Endothelial cell of umbilical vein (primary cell): Measurements from ENCODE around the gene LONP2. TPM values are rescaled to one million over a fixed set of nuclear protein-coding genes. Genes with fewer than 3 reads are reported as not detected.

ENCODE experiments used
- BruUV-seq: library from RNA; stranded (reverse); fragments of 400-500 nt; replicated peaks from 2 replicates; lab custom pipeline; 2021; lab: Mats Ljungman, UMichigan
- CTCF ChIA-PET: fragments of 300-600, 350-600 bp; sonication (Branson Sonifier 250); formaldehyde crosslinking; loops from one replicate; lab custom pipeline; 2021; ENCODE audit warnings: antibody characterized with exemption, inconsistent platforms; lab: Charles Lee
- POLR2A ChIA-PET: fragments of 300-600, 350-600 bp; sonication (Branson Sonifier 250); formaldehyde crosslinking; loops from one replicate; lab custom pipeline; 2021; ENCODE audit warnings: antibody characterized with exemption, inconsistent platforms; lab: Charles Lee
- DNase-seq: peaks from one replicate; pipeline ENCODE4 v3.0.0-alpha.2; 2011; ENCODE audit warnings: low read depth, low spot score
- FAIRE-seq: peaks from 2 replicates; lab custom pipeline; 2011; peaks lifted over from hg19 to GRCh38; lab: Jason Lieb, UNC
- H2AFZ ChIP-seq: 2 replicates; pipeline ENCODE4 v1.6.0; 2012; ENCODE audit warnings: low read depth, low read length, control low read depth, inconsistent platforms
- H3K27ac ChIP-seq: 2 replicates; pipeline ENCODE4 v1.5.1; 2011; ENCODE audit warnings: low read depth, mild to moderate bottlenecking, control low read depth, low read length, moderate library complexity; ENCODE audit not compliant: insufficient read depth
- H3K27me3 ChIP-seq, 2 experiments: 2 replicates each; pipeline versions ENCODE4 v1.6.0 to v1.6.1; 2011; ENCODE audit warnings: low read length in 2 of 2, mixed read lengths in 1 of 2; ENCODE audit not compliant: control insufficient read depth in 2 of 2, insufficient read depth in 2 of 2
- H3K36me3 ChIP-seq, 2 experiments: 2 replicates in 1 of 2; 3 replicates in 1 of 2; pipeline ENCODE4 v1.5.1; 2011; ENCODE audit warnings: low read length in 2 of 2, mild to moderate bottlenecking in 1 of 2, moderate library complexity in 1 of 2; ENCODE audit not compliant: control insufficient read depth in 2 of 2, insufficient read depth in 2 of 2; ENCODE audit errors: extremely low read depth in 1 of 2
- H3K4me1 ChIP-seq: 3 replicates; pipeline ENCODE4 v1.5.1; 2011; ENCODE audit warnings: mild to moderate bottlenecking, low read length; ENCODE audit not compliant: control insufficient read depth, insufficient read depth; ENCODE audit errors: extremely low read depth
- H3K4me2 ChIP-seq: 2 replicates; pipeline ENCODE4 v1.6.1; 2011; ENCODE audit warnings: low read length, control low read depth, mixed read lengths; ENCODE audit not compliant: insufficient read depth
- H3K4me3 ChIP-seq, 3 experiments: fragments of 200-600 bp in 1 of 3; sonication (generic), shearing (Covaris generic) in 1 of 3; replicated peaks in 1 of 3; 2 replicates each; pipeline ENCODE4 v1.5.1; 2011 to 2016; ENCODE audit warnings: control low read depth in 3 of 3, low read length in 3 of 3, mild to moderate bottlenecking in 2 of 3, inconsistent platforms in 1 of 3, low read depth in 1 of 3, moderate library complexity in 1 of 3; ENCODE audit not compliant: insufficient read depth in 1 of 3
- H3K79me2 ChIP-seq: 2 replicates; pipeline ENCODE4 v1.6.0; 2012; ENCODE audit warnings: low read length, inconsistent platforms; ENCODE audit not compliant: control insufficient read depth, insufficient read depth
- H3K9ac ChIP-seq: replicated peaks from 2 replicates; pipeline ENCODE3; 2011; ENCODE audit warnings: low read length, control low read depth; ENCODE audit not compliant: insufficient read depth; ENCODE audit errors: extremely low read depth
- H3K9me1 ChIP-seq: replicated peaks from 3 replicates; pipeline ENCODE4 v1.6.0; 2011; ENCODE audit warnings: mild to moderate bottlenecking, low read length; ENCODE audit not compliant: control insufficient read depth, insufficient read depth; ENCODE audit errors: extremely low read depth
- H3K9me3 ChIP-seq: replicated peaks from 2 replicates; pipeline ENCODE4 v1.5.1; 2012; ENCODE audit warnings: low read length, inconsistent platforms; ENCODE audit not compliant: control insufficient read depth, insufficient read depth
- H4K20me1 ChIP-seq: replicated peaks from 2 replicates; pipeline ENCODE3; 2011; ENCODE audit warnings: mild to moderate bottlenecking, low read length; ENCODE audit not compliant: control insufficient read depth, insufficient read depth; ENCODE audit errors: extremely low read depth
- EZH2 ChIP-seq: IDR thresholded peaks from 2 replicates; pipeline ENCODE4 v1.6.1; 2012; ENCODE audit warnings: borderline replicate concordance, low read depth, mild to moderate bottlenecking, moderate library complexity, low read length, inconsistent platforms; ENCODE audit not compliant: severe bottlenecking
- FOS ChIP-seq: IDR thresholded peaks from 2 replicates; pipeline ENCODE4 v1.6.1; 2011; ENCODE audit warnings: mild to moderate bottlenecking, low read length, moderate library complexity, borderline replicate concordance; ENCODE audit not compliant: insufficient read depth
- GATA2 ChIP-seq: IDR thresholded peaks from 2 replicates; pipeline ENCODE4 v1.7.0; 2011; ENCODE audit warnings: low read depth, mild to moderate bottlenecking, moderate library complexity, mixed read lengths, low read length; ENCODE audit not compliant: insufficient read length, insufficient read depth
- JUN ChIP-seq: IDR thresholded peaks from 2 replicates; pipeline ENCODE4 v1.6.1; 2011; ENCODE audit warnings: borderline replicate concordance, low read depth; ENCODE audit not compliant: insufficient read length, insufficient read depth
- MYC ChIP-seq: IDR thresholded peaks from one replicate; pipeline ENCODE4 v1.6.1; 2011; ENCODE audit warnings: mild to moderate bottlenecking, low read depth, low read length
- POLR2A ChIP-seq: IDR thresholded peaks from 2 replicates; pipeline ENCODE4 v1.6.1; 2012; ENCODE audit warnings: low read depth, mild to moderate bottlenecking, control low read depth, low read length
- POLR2AphosphoS5 ChIP-seq: IDR thresholded peaks from 2 replicates; pipeline ENCODE4 v1.6.1; 2012; ENCODE audit warnings: low read depth, mild to moderate bottlenecking, control low read depth, low read length, moderate library complexity; ENCODE audit not compliant: insufficient read depth
- dilution Hi-C: fragments of 300-500 bp; cut with MboI; formaldehyde crosslinking; loops from one replicate; pipeline ENCODE4 v1.15.0; 2019; ENCODE audit warnings: low sequenced_read_pairs; ENCODE audit not compliant: extremely low pct_ligation_motif_present
- intact Hi-C: fragments of 100-400 bp; cut with micrococcal nuclease; formaldehyde crosslinking; loops from one replicate; pipeline ENCODE4 v1.10.0; 2022
- polyA plus RNA-seq, 4 experiments: library from polyadenylated mRNA; depleted of rRNA in 3 of 4; stranded (reverse) in 3 of 4; unstranded in 1 of 4; fragments of >200 nt; gene quantifications; 2 replicates each; pipeline versions ENCODE4 v1.2.1 to v1.2.3, GENCODE V29; 2011 to 2012; ENCODE audit warnings: missing spikeins in 1 of 4
- total RNA-seq: library from RNA; stranded (reverse); gene quantifications from 2 replicates; pipeline ENCODE4 v1.2.3, GENCODE V29; 2021
- TF ChIP-seq, protein P1 (sequence below), 2 donors: IDR thresholded peaks; 1 replicate in 1 of 2; 2 replicates in 1 of 2; pipeline ENCODE4 v1.5.1; 2011; ENCODE audit warnings: low read length in 2 of 2, mild to moderate bottlenecking in 2 of 2, moderate library complexity in 2 of 2, control low read depth in 1 of 2, inconsistent platforms in 1 of 2, low read depth in 1 of 2; ENCODE audit not compliant: insufficient read depth in 1 of 2; ENCODE audit errors: extremely low read depth in 1 of 2
- TF ChIP-seq, protein P2 (sequence below): IDR thresholded peaks from 2 replicates; pipeline ENCODE4 v1.6.1; 2011; ENCODE audit not compliant: insufficient read depth, insufficient read length

Gene LONP2
- total and polyA plus RNA-seq, 2 donors (not counting 3 experiments of a cell fraction or from before 2014, with no cell fraction given), result 13.5 to 38.4 TPM

DNA sequence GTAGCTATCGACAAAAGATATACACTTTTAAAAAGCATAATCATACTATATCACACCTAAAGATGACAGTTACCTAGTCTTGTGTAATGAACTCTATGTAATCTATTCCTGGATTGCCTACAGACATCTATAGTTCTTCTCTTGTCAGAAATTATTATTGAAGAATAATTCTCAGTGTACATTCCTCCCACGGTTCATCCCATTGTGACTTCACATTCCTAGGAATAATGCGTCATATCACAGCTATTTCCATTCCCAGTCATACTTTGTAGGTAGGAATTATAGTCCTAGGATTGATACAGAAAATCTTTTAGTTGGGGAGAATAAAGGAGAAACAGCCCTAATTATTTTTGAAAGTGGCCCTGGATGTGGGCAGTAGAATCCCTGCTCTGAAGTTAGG lies 47.2 kb downstream of the LONP2 start:
- dilution Hi-C loops (no loop called here), intact Hi-C loops (no loop called here)
- FAIRE-seq (no peak), DNase-seq (no peak)
- POLR2A ChIA-PET, result no interaction called here
- no peaks in the 10 kb centered on the region for H3K79me2 ChIP-seq
- no peak overlapping the region for H3K4me3 ChIP-seq
- no peaks in the 10 kb centered on the region for H3K9me3 ChIP-seq
- H3K4me2 ChIP-seq, result no peak overlapping the region
- H4K20me1 ChIP-seq, result no peaks in the 10 kb centered on the region
- peaks cover 2% of the 10 kb centered on the region for H3K9me1 ChIP-seq
- no TSS peak for BruUV-seq
- no peaks in the 10 kb centered on the region for H3K27me3 ChIP-seq
- H3K27ac ChIP-seq, result no peak overlapping the region
- TF ChIP-seq MYC (no peak), POLR2A (no peak), EZH2 (no peak), GATA2 (no peak)
- TF ChIP-seq, protein P1, sequence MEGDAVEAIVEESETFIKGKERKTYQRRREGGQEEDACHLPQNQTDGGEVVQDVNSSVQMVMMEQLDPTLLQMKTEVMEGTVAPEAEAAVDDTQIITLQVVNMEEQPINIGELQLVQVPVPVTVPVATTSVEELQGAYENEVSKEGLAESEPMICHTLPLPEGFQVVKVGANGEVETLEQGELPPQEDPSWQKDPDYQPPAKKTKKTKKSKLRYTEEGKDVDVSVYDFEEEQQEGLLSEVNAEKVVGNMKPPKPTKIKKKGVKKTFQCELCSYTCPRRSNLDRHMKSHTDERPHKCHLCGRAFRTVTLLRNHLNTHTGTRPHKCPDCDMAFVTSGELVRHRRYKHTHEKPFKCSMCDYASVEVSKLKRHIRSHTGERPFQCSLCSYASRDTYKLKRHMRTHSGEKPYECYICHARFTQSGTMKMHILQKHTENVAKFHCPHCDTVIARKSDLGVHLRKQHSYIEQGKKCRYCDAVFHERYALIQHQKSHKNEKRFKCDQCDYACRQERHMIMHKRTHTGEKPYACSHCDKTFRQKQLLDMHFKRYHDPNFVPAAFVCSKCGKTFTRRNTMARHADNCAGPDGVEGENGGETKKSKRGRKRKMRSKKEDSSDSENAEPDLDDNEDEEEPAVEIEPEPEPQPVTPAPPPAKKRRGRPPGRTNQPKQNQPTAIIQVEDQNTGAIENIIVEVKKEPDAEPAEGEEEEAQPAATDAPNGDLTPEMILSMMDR (IDR thresholded peaks at IDR 0.05; ENCODE audit: extremely low read depth in 1 of 2, insufficient read depth in 1 of 2, low read depth in 1 of 2, low read length in 2 of 2), result no peak
- TF ChIP-seq, protein P2, sequence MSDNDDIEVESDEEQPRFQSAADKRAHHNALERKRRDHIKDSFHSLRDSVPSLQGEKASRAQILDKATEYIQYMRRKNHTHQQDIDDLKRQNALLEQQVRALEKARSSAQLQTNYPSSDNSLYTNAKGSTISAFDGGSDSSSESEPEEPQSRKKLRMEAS, result no peak
- CTCF ChIA-PET, result interaction anchor here (1.2 to 1.7 kb wide), 2 partner anchors 11 to 332 kb away, joined by 4 to 5 read pairs; no protein-coding TSS in a partner anchor
- no peak overlapping the region for H3K9ac ChIP-seq
- H2AFZ ChIP-seq, result no peak overlapping the region
- H3K4me1 ChIP-seq, result no peaks in the 10 kb centered on the region
- H3K36me3 ChIP-seq, result peaks cover 0 to 7% of the 10 kb centered on the region in 2 experiments

DNA sequence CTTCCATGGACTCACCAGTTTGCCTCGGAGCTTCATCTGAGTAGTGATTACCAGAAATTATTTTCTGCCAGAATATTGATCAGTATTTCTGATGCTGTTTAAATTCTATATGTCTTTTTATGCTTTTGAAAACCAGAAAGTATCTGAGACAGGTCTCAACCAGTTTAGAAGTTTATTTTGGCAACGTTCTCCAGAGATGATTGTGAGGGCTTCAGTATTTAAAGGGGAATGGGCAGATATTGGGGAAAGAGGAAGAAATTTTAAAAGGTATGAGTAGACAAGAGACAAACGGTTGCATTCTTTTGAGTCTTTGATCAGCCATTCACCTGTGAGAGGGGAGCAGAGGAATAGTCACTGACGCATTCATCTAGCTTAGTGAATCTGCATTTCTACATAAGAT lies 47.7 kb downstream of the LONP2 start:
- ChIA-PET CTCF (interaction anchor here (1.2 to 1.7 kb wide), 2 partner anchors 10 to 331 kb away, joined by 4 to 5 read pairs; no protein-coding TSS in a partner anchor), POLR2A (no interaction called here)
- peaks cover 2% of the 10 kb centered on the region for H3K9me1 ChIP-seq
- no peak overlapping the region for H3K4me2 ChIP-seq
- no peaks in the 10 kb centered on the region for H3K27me3 ChIP-seq
- no peaks in the 10 kb centered on the region for H3K79me2 ChIP-seq
- dilution Hi-C loops, result no loop called here
- intact Hi-C loops, result no loop called here
- H2AFZ ChIP-seq, result no peak overlapping the region
- no peak overlapping the region for H3K9ac ChIP-seq
- DNase-seq, result no peak
- H3K27ac ChIP-seq, result no peak overlapping the region
- H3K4me3 ChIP-seq, result no peak overlapping the region
- H3K9me3 ChIP-seq, result no peaks in the 10 kb centered on the region
- no peaks in the 10 kb centered on the region for H4K20me1 ChIP-seq
- peaks cover 0 to 5% of the 10 kb centered on the region in 2 experiments for H3K36me3 ChIP-seq
- no TSS peak for BruUV-seq
- no peaks in the 10 kb centered on the region for H3K4me1 ChIP-seq
- TF ChIP-seq, protein P1 (IDR thresholded peaks at IDR 0.05; ENCODE audit: extremely low read depth in 1 of 2, insufficient read depth in 1 of 2, low read depth in 1 of 2, low read length in 2 of 2), result no peak
- TF ChIP-seq FOS (no peak), JUN (no peak), GATA2 (no peak), MYC (no peak), POLR2AphosphoS5 (no peak)
- TF ChIP-seq, protein P2, result no peak
- FAIRE-seq, result no peak
